ENCODE measurements around the gene APBB1IP. TPM values are rescaled to one million over a fixed set of nuclear protein-coding genes. Genes with fewer than 3 reads are reported as not detected.
"Not testable (repeated sequence)": the region's sequence is repeated elsewhere in the genome, so short reads cannot be mapped to it uniquely, and the experiment has no call there.

APBB1IP gene
- total RNA-seq, 1 donor from 2014 or later: 0.48 TPM

DNA sequence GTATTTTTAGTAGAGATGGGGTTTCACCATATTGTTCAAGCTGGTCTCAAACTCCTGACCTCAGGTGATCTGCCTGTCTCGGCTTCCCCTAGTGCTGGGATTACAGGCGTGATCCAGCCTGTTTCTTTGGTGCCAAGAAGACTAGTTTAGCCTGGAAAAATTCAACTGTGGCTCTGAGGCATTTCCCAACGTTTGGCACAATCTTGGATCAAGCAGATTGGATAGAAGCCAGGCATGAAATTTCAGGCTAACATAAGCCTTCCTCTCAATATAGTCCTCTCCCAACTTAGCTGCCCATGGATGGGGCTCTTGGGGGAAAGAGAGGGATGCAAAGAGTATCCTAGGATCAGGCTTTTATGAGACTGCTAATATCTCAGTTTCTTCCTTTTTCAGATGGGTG is 53.8 kb downstream of the APBB1IP start:
- TF ChIP-seq, protein P1, sequence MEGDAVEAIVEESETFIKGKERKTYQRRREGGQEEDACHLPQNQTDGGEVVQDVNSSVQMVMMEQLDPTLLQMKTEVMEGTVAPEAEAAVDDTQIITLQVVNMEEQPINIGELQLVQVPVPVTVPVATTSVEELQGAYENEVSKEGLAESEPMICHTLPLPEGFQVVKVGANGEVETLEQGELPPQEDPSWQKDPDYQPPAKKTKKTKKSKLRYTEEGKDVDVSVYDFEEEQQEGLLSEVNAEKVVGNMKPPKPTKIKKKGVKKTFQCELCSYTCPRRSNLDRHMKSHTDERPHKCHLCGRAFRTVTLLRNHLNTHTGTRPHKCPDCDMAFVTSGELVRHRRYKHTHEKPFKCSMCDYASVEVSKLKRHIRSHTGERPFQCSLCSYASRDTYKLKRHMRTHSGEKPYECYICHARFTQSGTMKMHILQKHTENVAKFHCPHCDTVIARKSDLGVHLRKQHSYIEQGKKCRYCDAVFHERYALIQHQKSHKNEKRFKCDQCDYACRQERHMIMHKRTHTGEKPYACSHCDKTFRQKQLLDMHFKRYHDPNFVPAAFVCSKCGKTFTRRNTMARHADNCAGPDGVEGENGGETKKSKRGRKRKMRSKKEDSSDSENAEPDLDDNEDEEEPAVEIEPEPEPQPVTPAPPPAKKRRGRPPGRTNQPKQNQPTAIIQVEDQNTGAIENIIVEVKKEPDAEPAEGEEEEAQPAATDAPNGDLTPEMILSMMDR (conservative IDR thresholded peaks at IDR 0.05): no peak
- H3K9me3 Mint-ChIP-seq: no peaks in the 10 kb centered on the region
- H3K4me3 Mint-ChIP-seq: no peak overlapping the region
- H3K36me3 Mint-ChIP-seq: no peaks in the 10 kb centered on the region
- H3K4me1 Mint-ChIP-seq (ENCODE audit: unreplicated experiment): peaks cover 7% of the 10 kb centered on the region
- H3K27me3 Mint-ChIP-seq: no peaks in the 10 kb centered on the region
- no peak for DNase-seq (ENCODE audit: extremely low spot score, unreplicated experiment)
- no peak overlapping the region for H3K27ac Mint-ChIP-seq

DNA sequence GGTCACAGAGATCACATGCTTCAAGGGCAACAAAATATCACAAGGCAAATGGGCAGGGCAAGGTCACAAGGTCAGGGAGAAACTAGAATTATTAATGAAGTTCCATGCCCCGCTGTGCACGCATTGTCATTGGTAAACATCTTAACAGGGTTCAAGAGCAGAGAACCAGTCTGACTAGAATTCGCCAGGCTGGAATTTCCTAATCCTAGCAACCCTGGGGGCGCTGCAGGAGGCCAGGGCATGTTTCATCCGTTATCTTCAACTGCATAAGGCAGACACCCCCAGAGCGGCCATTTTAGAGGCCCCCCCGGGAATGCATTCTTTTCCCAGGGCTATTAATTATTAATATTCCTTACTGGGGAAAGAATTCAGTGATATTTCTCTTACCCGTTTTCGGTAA is 54.6 kb downstream of the APBB1IP start:
- H3K4me3 Mint-ChIP-seq; H3K9me3 Mint-ChIP-seq; H3K27ac Mint-ChIP-seq; H3K27me3 Mint-ChIP-seq; H3K4me1 Mint-ChIP-seq (ENCODE audit: unreplicated experiment); H3K36me3 Mint-ChIP-seq; DNase-seq (ENCODE audit: extremely low spot score, unreplicated experiment): not testable (repeated sequence)

DNA sequence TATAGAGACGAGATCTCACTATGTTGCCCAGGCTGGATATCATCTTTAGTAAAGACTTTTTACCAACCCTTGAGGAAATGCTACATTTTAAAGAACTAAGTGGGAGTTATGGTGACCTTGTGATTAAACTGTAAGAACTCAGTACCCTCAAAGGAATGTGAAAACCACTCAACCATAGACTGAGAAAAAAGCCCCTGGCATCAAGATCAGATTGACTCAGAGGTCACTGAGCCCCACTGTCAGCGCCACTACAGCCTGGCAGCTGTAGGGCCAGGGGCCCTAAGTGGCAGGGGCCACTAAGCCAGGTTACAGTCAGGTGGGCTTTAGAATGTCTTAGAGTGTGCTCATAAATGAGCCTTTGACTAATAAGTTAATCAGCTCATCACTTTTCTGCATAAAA is 55.9 kb downstream of the APBB1IP start:
- TF ChIP-seq, protein P1 (conservative IDR thresholded peaks at IDR 0.05): no peak
- H3K36me3 Mint-ChIP-seq: no peaks in the 10 kb centered on the region
- H3K27me3 Mint-ChIP-seq: no peaks in the 10 kb centered on the region
- H3K4me1 Mint-ChIP-seq (ENCODE audit: unreplicated experiment): no peaks in the 10 kb centered on the region
- no peak overlapping the region for H3K4me3 Mint-ChIP-seq
- H3K9me3 Mint-ChIP-seq: no peaks in the 10 kb centered on the region
- DNase-seq (ENCODE audit: extremely low spot score, unreplicated experiment): no peak
- H3K27ac Mint-ChIP-seq: no peak overlapping the region

DNA sequence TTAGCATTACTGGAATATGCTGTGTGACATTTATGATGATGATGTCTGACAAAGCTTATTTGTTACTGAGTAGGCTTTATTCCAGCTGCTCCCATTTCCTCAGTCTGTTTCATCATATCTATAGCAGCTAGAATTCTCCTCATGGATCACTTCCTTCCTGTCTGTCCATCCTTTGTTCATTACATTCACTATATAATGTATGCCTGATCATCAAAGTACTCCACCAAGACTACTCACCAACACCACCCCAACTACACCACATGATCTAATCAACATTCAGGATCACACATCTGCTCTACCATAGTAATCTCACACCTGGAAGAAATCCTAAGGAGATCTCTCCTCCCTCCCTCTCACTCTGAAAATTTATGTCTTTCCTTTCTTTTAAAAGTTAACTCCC is 61.3 kb downstream of the APBB1IP start:
- TF ChIP-seq, protein P1 (conservative IDR thresholded peaks at IDR 0.05): no peak
- H3K9me3 Mint-ChIP-seq: no peaks in the 10 kb centered on the region
- H3K4me3 Mint-ChIP-seq: no peak overlapping the region
- no peaks in the 10 kb centered on the region for H3K4me1 Mint-ChIP-seq (ENCODE audit: unreplicated experiment)
- no peak overlapping the region for H3K27ac Mint-ChIP-seq
- H3K27me3 Mint-ChIP-seq: no peaks in the 10 kb centered on the region
- no peak for DNase-seq (ENCODE audit: extremely low spot score, unreplicated experiment)
- H3K36me3 Mint-ChIP-seq: no peaks in the 10 kb centered on the region

DNA sequence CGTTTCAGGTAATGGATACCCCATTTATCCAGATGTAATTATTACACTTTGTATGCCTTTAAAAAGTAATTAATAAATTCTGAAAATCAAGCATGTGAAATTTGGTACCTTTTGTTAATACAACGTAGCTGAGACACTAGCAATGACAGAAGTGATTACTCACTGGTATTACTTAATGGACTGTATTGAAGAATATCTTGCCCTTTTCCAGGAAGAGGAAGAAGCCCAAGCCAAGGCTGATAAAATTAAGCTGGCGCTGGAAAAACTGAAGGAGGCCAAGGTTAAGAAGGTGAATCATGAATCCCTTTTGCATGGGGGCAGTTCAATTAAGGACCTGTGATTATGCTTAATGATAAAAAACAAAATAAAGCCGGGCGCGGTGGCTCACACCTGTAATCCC is 64.8 kb downstream of the APBB1IP start:
- no peaks in the 10 kb centered on the region for H3K36me3 Mint-ChIP-seq
- H3K27ac Mint-ChIP-seq: no peak overlapping the region
- H3K9me3 Mint-ChIP-seq: no peaks in the 10 kb centered on the region
- TF ChIP-seq, protein P1 (conservative IDR thresholded peaks at IDR 0.05): no peak
- no peaks in the 10 kb centered on the region for H3K27me3 Mint-ChIP-seq
- H3K4me3 Mint-ChIP-seq: no peak overlapping the region
- no peak for DNase-seq (ENCODE audit: extremely low spot score, unreplicated experiment)
- no peaks in the 10 kb centered on the region for H3K4me1 Mint-ChIP-seq (ENCODE audit: unreplicated experiment)

DNA sequence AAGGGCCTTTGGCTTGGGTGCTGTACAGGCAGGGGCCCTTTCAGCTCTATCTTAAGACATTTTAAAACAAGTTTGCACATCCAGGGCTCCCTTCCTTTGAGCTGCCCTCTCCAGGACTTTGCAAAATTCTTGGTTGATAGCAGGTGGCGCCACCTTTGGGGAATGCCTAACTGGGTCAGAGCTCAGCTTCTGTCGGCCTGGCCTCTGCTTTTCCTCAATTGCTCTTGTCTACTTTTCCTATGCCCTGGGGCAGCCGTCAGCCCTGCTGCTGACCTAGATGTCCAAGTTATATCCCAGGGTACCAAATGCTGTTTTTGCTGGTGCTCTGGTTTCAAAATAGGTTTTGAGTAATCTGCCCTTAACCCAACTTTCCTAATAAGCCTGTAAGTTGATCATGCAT is 65.8 kb downstream of the APBB1IP start:
- DNase-seq (ENCODE audit: extremely low spot score, unreplicated experiment): no peak
- no peak overlapping the region for H3K4me3 Mint-ChIP-seq
- H3K27ac Mint-ChIP-seq: no peak overlapping the region
- TF ChIP-seq, protein P1 (conservative IDR thresholded peaks at IDR 0.05): no peak
- H3K9me3 Mint-ChIP-seq: no peaks in the 10 kb centered on the region
- no peaks in the 10 kb centered on the region for H3K4me1 Mint-ChIP-seq (ENCODE audit: unreplicated experiment)
- H3K36me3 Mint-ChIP-seq: no peaks in the 10 kb centered on the region
- H3K27me3 Mint-ChIP-seq: no peaks in the 10 kb centered on the region

DNA sequence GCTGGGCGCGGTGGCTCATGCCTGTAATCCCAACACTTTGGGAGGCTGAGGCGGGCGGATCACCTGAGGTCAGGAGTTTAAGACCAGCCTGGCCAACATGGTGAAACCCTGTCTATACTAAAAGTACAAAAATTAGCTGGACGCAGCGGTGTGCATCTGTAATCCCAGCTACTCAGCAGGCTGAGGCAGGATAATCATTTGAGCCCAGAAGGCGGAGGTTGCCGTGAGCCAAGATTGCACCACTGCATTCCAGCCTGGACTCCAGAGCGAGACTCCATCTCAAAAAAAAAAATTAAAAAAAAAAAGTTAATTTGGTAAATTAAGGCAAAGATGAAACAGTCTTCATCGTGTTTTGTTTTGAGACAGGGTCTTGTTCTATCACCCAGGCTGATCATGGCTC is 66.3 kb downstream of the APBB1IP start:
- H3K27me3 Mint-ChIP-seq; H3K4me3 Mint-ChIP-seq; H3K36me3 Mint-ChIP-seq; H3K4me1 Mint-ChIP-seq (ENCODE audit: unreplicated experiment); DNase-seq (ENCODE audit: extremely low spot score, unreplicated experiment); H3K9me3 Mint-ChIP-seq; H3K27ac Mint-ChIP-seq: not testable (repeated sequence)
